ENCODE measurements around the gene MYL12A.
A peak's percentile ranks its signal among the peaks of the same experiment; 100 is the strongest.

DNA sequence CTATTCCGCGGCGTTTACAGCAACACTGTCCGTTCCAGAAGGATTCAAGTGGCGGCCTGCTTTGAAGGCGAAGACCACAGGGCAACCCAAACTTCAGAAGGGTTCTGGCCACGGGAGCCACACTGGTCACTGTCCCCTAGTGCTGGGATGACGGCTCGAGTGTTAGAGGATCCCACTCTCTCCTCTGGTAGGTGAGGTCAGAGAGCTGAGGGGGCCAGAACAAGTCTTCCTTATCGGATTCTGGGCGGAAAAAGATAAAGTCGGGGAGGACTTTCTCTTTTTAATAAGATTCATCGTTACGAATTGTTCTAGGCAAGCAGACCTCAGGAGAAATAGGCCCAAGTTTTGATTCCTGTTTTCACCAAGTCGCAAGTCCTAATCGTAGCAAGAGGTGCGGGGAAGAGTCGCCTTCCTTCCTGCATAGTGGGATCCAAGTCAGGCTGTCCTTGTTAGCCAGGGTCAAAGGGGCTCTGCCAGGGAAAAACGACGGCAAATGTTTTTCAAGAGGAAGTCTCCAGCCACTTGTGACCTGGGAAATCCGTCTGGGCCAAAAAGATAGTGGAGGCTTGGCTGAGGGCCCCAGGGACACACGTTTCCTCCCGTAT is 864 bp upstream of the MYL12A start:
- TF ChIP-seq, protein P1, sequence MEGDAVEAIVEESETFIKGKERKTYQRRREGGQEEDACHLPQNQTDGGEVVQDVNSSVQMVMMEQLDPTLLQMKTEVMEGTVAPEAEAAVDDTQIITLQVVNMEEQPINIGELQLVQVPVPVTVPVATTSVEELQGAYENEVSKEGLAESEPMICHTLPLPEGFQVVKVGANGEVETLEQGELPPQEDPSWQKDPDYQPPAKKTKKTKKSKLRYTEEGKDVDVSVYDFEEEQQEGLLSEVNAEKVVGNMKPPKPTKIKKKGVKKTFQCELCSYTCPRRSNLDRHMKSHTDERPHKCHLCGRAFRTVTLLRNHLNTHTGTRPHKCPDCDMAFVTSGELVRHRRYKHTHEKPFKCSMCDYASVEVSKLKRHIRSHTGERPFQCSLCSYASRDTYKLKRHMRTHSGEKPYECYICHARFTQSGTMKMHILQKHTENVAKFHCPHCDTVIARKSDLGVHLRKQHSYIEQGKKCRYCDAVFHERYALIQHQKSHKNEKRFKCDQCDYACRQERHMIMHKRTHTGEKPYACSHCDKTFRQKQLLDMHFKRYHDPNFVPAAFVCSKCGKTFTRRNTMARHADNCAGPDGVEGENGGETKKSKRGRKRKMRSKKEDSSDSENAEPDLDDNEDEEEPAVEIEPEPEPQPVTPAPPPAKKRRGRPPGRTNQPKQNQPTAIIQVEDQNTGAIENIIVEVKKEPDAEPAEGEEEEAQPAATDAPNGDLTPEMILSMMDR (IDR thresholded peaks at IDR 0.05): no peak
- peak in 1 of 4 donors; percentile 66 for TF ChIP-seq POLR2A (IDR thresholded peaks at IDR 0.05)
- TF ChIP-seq EP300 (IDR thresholded peaks at IDR 0.05): no peak
- TF ChIP-seq POLR2AphosphoS5 (IDR thresholded peaks at IDR 0.05): no peak
